ENCODE data around the gene MCF2L2. TPM values are rescaled to one million over a fixed set of nuclear protein-coding genes. Genes with fewer than 3 reads are reported as not detected.

Gene MCF2L2
- total RNA-seq, 1 donor from 2014 or later: 0.43 TPM

GRCh38 chr3:183390844-183391243 lies 37.6 kb downstream of the MCF2L2 start:
- Mint-ChIP-seq H3K4me1 (ENCODE audit: low read depth) (peaks cover 2% of the 10 kb centered on the region), H3K9me3 (ENCODE audit: low read depth) (no peaks in the 10 kb centered on the region), H3K4me3 (ENCODE audit: low read depth) (no peak overlapping the region), H3K27me3 (no peaks in the 10 kb centered on the region), H3K27ac (no peak overlapping the region), H3K36me3 (ENCODE audit: insufficient read depth) (no peaks in the 10 kb centered on the region)
- DNase-seq (ENCODE audit: low spot score, unreplicated experiment): no peak
- no peak for TF ChIP-seq CTCF (IDR thresholded peaks at IDR 0.05; ENCODE audit: unreplicated experiment)

GRCh38 chr3:183388213-183388895 lies 40.1 kb downstream of the MCF2L2 start:
- no peak for TF ChIP-seq CTCF (IDR thresholded peaks at IDR 0.05; ENCODE audit: unreplicated experiment)
- H3K9me3 Mint-ChIP-seq (ENCODE audit: low read depth): no peaks in the 10 kb centered on the region
- DNase-seq (ENCODE audit: low spot score, unreplicated experiment): no peak
- no peaks in the 10 kb centered on the region for H3K27me3 Mint-ChIP-seq
- H3K36me3 Mint-ChIP-seq (ENCODE audit: insufficient read depth): no peaks in the 10 kb centered on the region
- H3K4me3 Mint-ChIP-seq (ENCODE audit: low read depth): no peak overlapping the region
- H3K27ac Mint-ChIP-seq: no peak overlapping the region
- peaks cover 6% of the 10 kb centered on the region for H3K4me1 Mint-ChIP-seq (ENCODE audit: low read depth)

GRCh38 chr3:183387797-183388196 lies 40.6 kb downstream of the MCF2L2 start:
- Mint-ChIP-seq H3K4me1 (ENCODE audit: low read depth) (peaks cover 6% of the 10 kb centered on the region), H3K9me3 (ENCODE audit: low read depth) (no peaks in the 10 kb centered on the region), H3K36me3 (ENCODE audit: insufficient read depth) (no peaks in the 10 kb centered on the region), H3K4me3 (ENCODE audit: low read depth) (no peak overlapping the region), H3K27me3 (no peaks in the 10 kb centered on the region), H3K27ac (no peak overlapping the region)
- TF ChIP-seq CTCF (IDR thresholded peaks at IDR 0.05; ENCODE audit: unreplicated experiment): no peak
- DNase-seq (ENCODE audit: low spot score, unreplicated experiment): no peak

GRCh38 chr3:183386651-183387050 lies 41.8 kb downstream of the MCF2L2 start:
- Mint-ChIP-seq H3K27ac (no peak overlapping the region), H3K27me3 (no peaks in the 10 kb centered on the region)
- no peak for TF ChIP-seq CTCF (IDR thresholded peaks at IDR 0.05; ENCODE audit: unreplicated experiment)

GRCh38 chr3:183385698-183386613 lies 42.5 kb downstream of the MCF2L2 start:
- H3K4me1 Mint-ChIP-seq (ENCODE audit: low read depth): peaks cover 5% of the 10 kb centered on the region
- H3K4me3 Mint-ChIP-seq (ENCODE audit: low read depth): no peak overlapping the region
- DNase-seq (ENCODE audit: low spot score, unreplicated experiment): peak; percentile 26
- no peaks in the 10 kb centered on the region for H3K36me3 Mint-ChIP-seq (ENCODE audit: insufficient read depth)
- H3K27me3 Mint-ChIP-seq: no peaks in the 10 kb centered on the region
- H3K9me3 Mint-ChIP-seq (ENCODE audit: low read depth): no peaks in the 10 kb centered on the region
- H3K27ac Mint-ChIP-seq: peak overlapping the region; percentile 88
- peak; percentile 80 for TF ChIP-seq CTCF (IDR thresholded peaks at IDR 0.05; ENCODE audit: unreplicated experiment)

More at GRCh38 chr3:183386651-183387050, 41.8 kb downstream of the MCF2L2 start:
- peaks cover 5% of the 10 kb centered on the region for H3K4me1 Mint-ChIP-seq (ENCODE audit: low read depth)
- no peaks in the 10 kb centered on the region for H3K36me3 Mint-ChIP-seq (ENCODE audit: insufficient read depth)
- H3K4me3 Mint-ChIP-seq (ENCODE audit: low read depth): no peak overlapping the region
- DNase-seq (ENCODE audit: low spot score, unreplicated experiment): no peak
- no peaks in the 10 kb centered on the region for H3K9me3 Mint-ChIP-seq (ENCODE audit: low read depth)
